GM20000 (cell line): Measurements from ENCODE around the gene ALDOA.

Experiments used
- DNase-seq: peaks from one replicate; pipeline ENCODE4 v3.0.0; 2012; ENCODE audit warnings: low spot score
- TF ChIP-seq, protein P1 (sequence below): IDR thresholded peaks from 2 replicates; pipeline ENCODE4 v1.5.1; 2012; ENCODE audit warnings: mild to moderate bottlenecking, control low read depth; ENCODE audit errors: extremely low read depth, missing control alignments

ALDOA gene

DNA sequence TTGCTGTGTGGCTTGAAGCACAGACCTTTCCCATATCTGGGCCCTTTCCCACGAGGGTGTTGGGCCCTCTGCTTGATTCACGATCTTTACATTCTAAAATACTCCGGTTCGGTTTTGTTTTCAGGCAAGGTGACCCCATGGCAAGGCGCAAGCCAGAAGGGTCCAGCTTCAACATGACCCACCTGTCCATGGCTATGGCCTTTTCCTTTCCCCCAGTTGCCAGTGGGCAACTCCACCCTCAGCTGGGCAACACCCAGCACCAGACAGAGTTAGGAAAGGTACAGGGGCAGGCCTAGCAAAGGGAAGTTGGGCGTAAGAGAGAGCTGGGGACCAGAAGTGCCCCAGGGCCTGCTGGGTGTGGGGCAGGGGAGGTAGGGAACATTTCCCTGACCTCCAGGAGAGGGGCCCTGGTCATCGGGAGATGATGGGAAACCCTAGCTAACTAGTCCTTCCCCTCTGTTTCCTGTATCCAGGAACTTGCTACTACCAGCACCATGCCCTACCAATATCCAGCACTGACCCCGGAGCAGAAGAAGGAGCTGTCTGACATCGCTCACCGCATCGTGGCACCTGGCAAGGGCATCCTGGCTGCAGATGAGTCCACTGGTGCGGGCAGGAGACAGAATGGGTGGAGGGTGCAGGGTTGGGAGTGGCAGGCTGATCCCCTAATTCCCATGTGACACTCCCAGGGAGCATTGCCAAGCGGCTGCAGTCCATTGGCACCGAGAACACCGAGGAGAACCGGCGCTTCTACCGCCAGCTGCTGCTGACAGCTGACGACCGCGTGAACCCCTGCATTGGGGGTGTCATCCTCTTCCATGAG is 1.4 kb downstream of the ALDOA start:
- DNase-seq, result no peak
- TF ChIP-seq, protein P1, sequence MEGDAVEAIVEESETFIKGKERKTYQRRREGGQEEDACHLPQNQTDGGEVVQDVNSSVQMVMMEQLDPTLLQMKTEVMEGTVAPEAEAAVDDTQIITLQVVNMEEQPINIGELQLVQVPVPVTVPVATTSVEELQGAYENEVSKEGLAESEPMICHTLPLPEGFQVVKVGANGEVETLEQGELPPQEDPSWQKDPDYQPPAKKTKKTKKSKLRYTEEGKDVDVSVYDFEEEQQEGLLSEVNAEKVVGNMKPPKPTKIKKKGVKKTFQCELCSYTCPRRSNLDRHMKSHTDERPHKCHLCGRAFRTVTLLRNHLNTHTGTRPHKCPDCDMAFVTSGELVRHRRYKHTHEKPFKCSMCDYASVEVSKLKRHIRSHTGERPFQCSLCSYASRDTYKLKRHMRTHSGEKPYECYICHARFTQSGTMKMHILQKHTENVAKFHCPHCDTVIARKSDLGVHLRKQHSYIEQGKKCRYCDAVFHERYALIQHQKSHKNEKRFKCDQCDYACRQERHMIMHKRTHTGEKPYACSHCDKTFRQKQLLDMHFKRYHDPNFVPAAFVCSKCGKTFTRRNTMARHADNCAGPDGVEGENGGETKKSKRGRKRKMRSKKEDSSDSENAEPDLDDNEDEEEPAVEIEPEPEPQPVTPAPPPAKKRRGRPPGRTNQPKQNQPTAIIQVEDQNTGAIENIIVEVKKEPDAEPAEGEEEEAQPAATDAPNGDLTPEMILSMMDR, result no peak

DNA sequence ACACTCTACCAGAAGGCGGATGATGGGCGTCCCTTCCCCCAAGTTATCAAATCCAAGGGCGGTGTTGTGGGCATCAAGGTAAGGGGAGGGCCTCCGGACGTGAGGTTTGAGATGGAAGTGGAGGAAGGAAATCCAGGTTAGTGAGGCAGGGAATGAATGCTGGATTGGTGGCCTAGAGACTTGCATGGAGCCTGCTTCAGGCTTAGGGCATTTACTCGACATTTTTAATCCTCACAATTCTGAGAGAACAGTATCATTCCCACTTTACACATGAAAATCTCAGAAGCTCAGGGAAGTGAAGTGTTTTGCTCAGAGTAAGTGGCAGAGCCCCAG is 2.0 kb downstream of the ALDOA start:
- TF ChIP-seq, protein P1, result no peak
- no peak for DNase-seq

DNA sequence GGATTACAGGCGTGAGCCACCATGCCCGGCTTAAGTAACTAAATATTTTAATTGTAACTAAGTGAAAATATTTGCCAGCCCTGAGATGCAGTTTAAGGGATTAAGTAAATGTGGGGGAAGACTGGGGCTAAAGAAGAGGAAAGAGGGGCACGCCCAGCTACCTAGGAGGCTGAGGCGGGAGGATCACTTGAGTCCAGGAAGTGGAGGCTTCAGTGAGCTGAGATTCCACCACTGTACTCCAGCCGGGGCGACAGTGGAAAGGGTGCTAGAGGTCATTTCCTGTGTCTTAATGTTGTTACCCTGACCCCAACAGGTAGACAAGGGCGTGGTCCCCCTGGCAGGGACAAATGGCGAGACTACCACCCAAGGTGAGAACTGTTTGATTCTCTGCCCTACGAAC is 2.8 kb downstream of the ALDOA start:
- TF ChIP-seq, protein P1, result no peak
- no peak for DNase-seq

DNA sequence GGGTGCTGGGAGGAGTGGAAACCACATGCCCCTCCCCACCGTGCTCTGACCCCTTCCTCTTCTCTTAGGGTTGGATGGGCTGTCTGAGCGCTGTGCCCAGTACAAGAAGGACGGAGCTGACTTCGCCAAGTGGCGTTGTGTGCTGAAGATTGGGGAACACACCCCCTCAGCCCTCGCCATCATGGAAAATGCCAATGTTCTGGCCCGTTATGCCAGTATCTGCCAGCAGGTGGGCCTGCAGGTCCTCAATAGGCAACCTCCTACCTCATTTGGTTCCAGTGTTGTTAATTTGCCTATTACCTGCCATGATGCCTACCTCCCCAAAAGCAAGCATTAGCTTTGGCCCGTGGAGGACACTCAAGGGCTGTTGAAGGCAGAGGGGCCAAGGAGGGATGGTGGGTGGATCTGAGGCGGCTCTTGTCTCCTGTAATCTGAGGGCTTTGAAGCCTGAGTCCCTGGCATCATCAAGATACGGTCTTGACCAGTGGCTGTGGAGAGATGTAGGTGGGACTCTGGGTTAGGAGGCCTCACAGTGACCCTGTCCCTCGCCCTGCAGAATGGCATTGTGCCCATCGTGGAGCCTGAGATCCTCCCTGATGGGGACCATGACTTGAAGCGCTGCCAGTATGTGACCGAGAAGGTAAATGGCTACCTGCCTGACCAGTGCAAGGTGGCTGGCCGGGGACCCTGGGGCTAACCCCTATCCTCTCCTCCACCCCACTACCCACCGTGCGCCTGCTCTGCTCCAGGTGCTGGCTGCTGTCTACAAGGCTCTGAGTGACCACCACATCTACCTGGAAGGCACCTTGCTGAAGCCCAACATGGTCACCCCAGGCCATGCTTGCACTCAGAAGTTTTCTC is 3.4 kb downstream of the ALDOA start:
- no peak for DNase-seq
- TF ChIP-seq, protein P1, result no peak

DNA sequence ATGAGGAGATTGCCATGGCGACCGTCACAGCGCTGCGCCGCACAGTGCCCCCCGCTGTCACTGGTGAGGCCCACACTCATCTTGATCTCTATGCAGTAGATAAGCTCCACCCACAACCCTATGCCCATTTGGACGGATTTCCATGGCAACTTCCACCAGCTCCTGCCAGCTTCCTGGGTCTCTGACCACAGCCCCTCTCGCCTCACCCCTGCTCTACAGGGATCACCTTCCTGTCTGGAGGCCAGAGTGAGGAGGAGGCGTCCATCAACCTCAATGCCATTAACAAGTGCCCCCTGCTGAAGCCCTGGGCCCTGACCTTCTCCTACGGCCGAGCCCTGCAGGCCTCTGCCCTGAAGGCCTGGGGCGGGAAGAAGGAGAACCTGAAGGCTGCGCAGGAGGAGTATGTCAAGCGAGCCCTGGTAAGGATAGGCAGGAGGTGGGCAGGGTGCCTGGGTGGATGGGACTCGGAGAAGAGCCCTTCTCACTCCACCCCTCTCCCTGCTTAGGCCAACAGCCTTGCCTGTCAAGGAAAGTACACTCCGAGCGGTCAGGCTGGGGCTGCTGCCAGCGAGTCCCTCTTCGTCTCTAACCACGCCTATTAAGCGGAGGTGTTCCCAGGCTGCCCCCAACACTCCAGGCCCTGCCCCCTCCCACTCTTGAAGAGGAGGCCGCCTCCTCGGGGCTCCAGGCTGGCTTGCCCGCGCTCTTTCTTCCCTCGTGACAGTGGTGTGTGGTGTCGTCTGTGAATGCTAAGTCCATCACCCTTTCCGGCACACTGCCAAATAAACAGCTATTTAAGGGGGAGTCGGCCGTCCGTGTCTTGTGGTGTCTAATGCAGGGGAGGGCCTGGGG is 4.3 kb downstream of the ALDOA start:
- no peak for DNase-seq
- TF ChIP-seq, protein P1, result no peak

DNA sequence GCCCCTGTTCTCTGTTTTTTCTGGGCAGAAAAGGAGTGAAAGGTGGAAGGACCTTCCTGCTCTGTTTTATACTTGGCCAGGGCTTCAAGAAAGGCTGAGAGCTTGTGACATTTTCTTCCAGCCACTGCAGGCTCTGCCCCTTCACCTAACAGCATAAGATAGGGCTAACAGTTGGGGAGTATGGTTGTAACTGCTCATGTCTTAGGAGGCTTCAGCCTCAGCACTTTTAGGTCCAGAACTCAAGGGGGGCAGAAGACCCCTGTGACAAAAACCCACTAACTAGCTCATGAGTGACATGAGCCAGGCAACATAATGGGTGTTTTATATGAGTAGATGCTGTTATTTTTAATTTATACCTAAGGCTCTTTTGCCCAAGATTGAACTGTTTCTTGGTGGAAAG is 4.9 kb downstream of the ALDOA start:
- TF ChIP-seq, protein P1, result no peak
- no peak for DNase-seq
